ENCODE data around the gene C2CD2L. TPM values are rescaled to one million over a fixed set of nuclear protein-coding genes. Genes with fewer than 3 reads are reported as not detected.

C2CD2L gene
- total RNA-seq, 2 donors from 2014 or later: 20.9 to 24.6 TPM

Other genes with a start within 250 kb of the C2CD2L start
- 10 to 100 TPM; 11.1 to 15.0 TPM for gene CXCR5, start 223.5 kb upstream of the C2CD2L start, total RNA-seq
- 100 to 1,000 TPM; 186 to 204 TPM for gene BCL9L, start 181.4 kb upstream of the C2CD2L start, total RNA-seq
- gene UPK2, start 151.0 kb upstream of the C2CD2L start, total RNA-seq: not detected
- gene FOXR1, start 135.6 kb upstream of the C2CD2L start, total RNA-seq: not detected
- gene CENATAC, start 109.2 kb upstream of the C2CD2L start, total RNA-seq: 100 to 1,000 TPM; 116 TPM
- 1,000 to 10,000 TPM; 2,323 to 2,414 TPM for gene RPS25, start 89.0 kb upstream of the C2CD2L start, total RNA-seq
- gene TRAPPC4, start 88.6 kb upstream of the C2CD2L start, total RNA-seq: 10 to 100 TPM; 62.4 to 69.5 TPM
- 10 to 100 TPM in 1 of 2 donors, 1 to 10 TPM in 1; 9.0 to 11.0 TPM for gene SLC37A4, start 76.5 kb upstream of the C2CD2L start, total RNA-seq
- gene HYOU1, start 50.1 kb upstream of the C2CD2L start, total RNA-seq: 100 to 1,000 TPM; 132 to 162 TPM
- gene VPS11, start 39.5 kb upstream of the C2CD2L start, total RNA-seq: 10 to 100 TPM; 58.3 to 68.0 TPM
- 1 to 10 TPM; 8.7 to 9.1 TPM for gene HMBS, start 22.5 kb upstream of the C2CD2L start, total RNA-seq
- gene DPAGT1, start 5.5 kb upstream of the C2CD2L start, total RNA-seq: 10 to 100 TPM; 18.9 to 20.5 TPM
- gene HINFP, start 14.2 kb downstream of the C2CD2L start, total RNA-seq: 10 to 100 TPM; 22.3 to 26.1 TPM
- not detected for gene ABCG4, start 41.7 kb downstream of the C2CD2L start, total RNA-seq
- gene NLRX1, start 61.4 kb downstream of the C2CD2L start, total RNA-seq: 1 to 10 TPM; 6.6 to 6.9 TPM
- gene NHERF4, start 78.1 kb downstream of the C2CD2L start, total RNA-seq: 1 to 10 TPM in 1 of 2 donors, under 1 TPM in 1; 0.65 to 1.0 TPM
- gene CBL, start 99.0 kb downstream of the C2CD2L start, total RNA-seq: 10 to 100 TPM; 36.1 to 41.9 TPM
- gene MCAM, start 209.8 kb downstream of the C2CD2L start, total RNA-seq: 10 to 100 TPM; 25.6 to 54.0 TPM
- gene RNF26, start 227.2 kb downstream of the C2CD2L start, total RNA-seq: 10 to 100 TPM; 15.3 to 19.0 TPM
- not detected for gene C1QTNF5, start 233.5 kb downstream of the C2CD2L start, total RNA-seq
- not detected for gene MFRP, start 239.4 kb downstream of the C2CD2L start, total RNA-seq

All from T-helper 17 cell (primary cell).